Stimulated activated CD4-positive, alpha-beta T cell treated with anti-CD3 and anti-CD28 coated beads, Interleukin-2, amount 100 ng/mL, for 24 hours (primary cell): Measurements from ENCODE around the gene CZIB.

Experiments used
- DNase-seq, 2 donors: peaks; one replicate each; pipeline ENCODE4 v3.0.0-alpha.2; 2020

The CZIB gene

GRCh38 chr1:53220171-53220961, at the start of gene CZIB:
Gene CZIB, minus strand, starts transcription at chr1:53220634. Its CDS starts 59 bp downstream, at chr1:53220575.
- DNase-seq = peak; percentile 96 to 97

- no peak for DNase-seq
Measured at GRCh38 chr1:53270107-53270506, 49.7 kb upstream of the CZIB start.

- DNase-seq = no peak
Measured at GRCh38 chr1:53267761-53268160, 47.3 kb upstream of the CZIB start.

- no peak for DNase-seq
Measured at GRCh38 chr1:53266038-53266437, 45.6 kb upstream of the CZIB start.

GRCh38 chr1:53265581-53265980, 45.1 kb upstream of the CZIB start:
- no peak for DNase-seq

GRCh38 chr1:53264048-53264447, 43.6 kb upstream of the CZIB start:
- DNase-seq = no peak

- no peak for DNase-seq
Measured at GRCh38 chr1:53262000-53262399, 41.6 kb upstream of the CZIB start.

- no peak for DNase-seq
Measured at GRCh38 chr1:53260631-53261247, 40.3 kb upstream of the CZIB start.

GRCh38 chr1:53259932-53260331, 39.5 kb upstream of the CZIB start:
- no peak for DNase-seq

- no peak for DNase-seq
Measured at GRCh38 chr1:53258216-53258615, 37.8 kb upstream of the CZIB start.

GRCh38 chr1:53257454-53258081, 37.1 kb upstream of the CZIB start:
- no peak for DNase-seq

GRCh38 chr1:53256511-53257453, 36.3 kb upstream of the CZIB start:
- DNase-seq = no peak

- DNase-seq = no peak
Measured at GRCh38 chr1:53255031-53255430, 34.6 kb upstream of the CZIB start.

GRCh38 chr1:53254011-53254640, 33.7 kb upstream of the CZIB start:
- no peak for DNase-seq

GRCh38 chr1:53250325-53250724, 29.9 kb upstream of the CZIB start:
- DNase-seq = no peak

GRCh38 chr1:53249706-53250105, 29.3 kb upstream of the CZIB start:
- no peak for DNase-seq

- DNase-seq = no peak
Measured at GRCh38 chr1:53246261-53247134, 26.1 kb upstream of the CZIB start.

- no peak for DNase-seq
Measured at GRCh38 chr1:53244141-53244540, 23.7 kb upstream of the CZIB start.

- no peak for DNase-seq
Measured at GRCh38 chr1:53242381-53242780, 21.9 kb upstream of the CZIB start.

- no peak for DNase-seq
Measured at GRCh38 chr1:53241828-53242227, 21.4 kb upstream of the CZIB start.
